Nephron (organoid): Measurements from ENCODE around the gene IL3.

Source experiments
- H3K27ac Mint-ChIP-seq, 3 experiments: 2 replicates each; pipeline ENCODE4 v1.8.0; 2020; ENCODE audit warnings: mixed read lengths in 3 of 3, mild to moderate bottlenecking in 2 of 3, moderate library complexity in 1 of 3
- H3K27me3 Mint-ChIP-seq: 2 replicates; pipeline ENCODE4 v1.8.0; 2021; ENCODE audit warnings: low read depth, mild to moderate bottlenecking, moderate library complexity, mixed read lengths
- H3K36me3 Mint-ChIP-seq: 2 replicates; pipeline ENCODE4 v1.8.0; 2020; ENCODE audit warnings: low read depth, mixed read lengths
- H3K4me1 Mint-ChIP-seq: 2 replicates; pipeline ENCODE4 v1.8.0; 2020; ENCODE audit warnings: mixed read lengths
- H3K4me3 Mint-ChIP-seq, 3 experiments: 2 replicates each; pipeline ENCODE4 v1.8.0; 2020; ENCODE audit warnings: mild to moderate bottlenecking in 3 of 3, mixed read lengths in 3 of 3, moderate library complexity in 2 of 3
- H3K9me3 Mint-ChIP-seq: 2 replicates; pipeline ENCODE4 v1.8.0; 2020; ENCODE audit warnings: mixed read lengths
- TF ChIP-seq, protein P1 (sequence below), 3 experiments: fragments of 200-600 bp; sonication (generic); IDR thresholded peaks; one replicate each; pipeline ENCODE4 v1.5.0; 2021; ENCODE audit warnings: antibody characterized with exemption in 3 of 3; ENCODE audit not compliant: unreplicated experiment in 3 of 3

Gene IL3

GRCh38 chr5:132066871-132067270 is 6.4 kb downstream of the IL3 start:
- Mint-ChIP-seq H3K36me3 (no peaks in the 10 kb centered on the region), H3K9me3 (no peaks in the 10 kb centered on the region), H3K27me3 (peaks cover 16% of the 10 kb centered on the region), H3K4me3 (no peak overlapping the region), H3K27ac (no peak overlapping the region), H3K4me1 (no peaks in the 10 kb centered on the region)
- TF ChIP-seq, protein P1, sequence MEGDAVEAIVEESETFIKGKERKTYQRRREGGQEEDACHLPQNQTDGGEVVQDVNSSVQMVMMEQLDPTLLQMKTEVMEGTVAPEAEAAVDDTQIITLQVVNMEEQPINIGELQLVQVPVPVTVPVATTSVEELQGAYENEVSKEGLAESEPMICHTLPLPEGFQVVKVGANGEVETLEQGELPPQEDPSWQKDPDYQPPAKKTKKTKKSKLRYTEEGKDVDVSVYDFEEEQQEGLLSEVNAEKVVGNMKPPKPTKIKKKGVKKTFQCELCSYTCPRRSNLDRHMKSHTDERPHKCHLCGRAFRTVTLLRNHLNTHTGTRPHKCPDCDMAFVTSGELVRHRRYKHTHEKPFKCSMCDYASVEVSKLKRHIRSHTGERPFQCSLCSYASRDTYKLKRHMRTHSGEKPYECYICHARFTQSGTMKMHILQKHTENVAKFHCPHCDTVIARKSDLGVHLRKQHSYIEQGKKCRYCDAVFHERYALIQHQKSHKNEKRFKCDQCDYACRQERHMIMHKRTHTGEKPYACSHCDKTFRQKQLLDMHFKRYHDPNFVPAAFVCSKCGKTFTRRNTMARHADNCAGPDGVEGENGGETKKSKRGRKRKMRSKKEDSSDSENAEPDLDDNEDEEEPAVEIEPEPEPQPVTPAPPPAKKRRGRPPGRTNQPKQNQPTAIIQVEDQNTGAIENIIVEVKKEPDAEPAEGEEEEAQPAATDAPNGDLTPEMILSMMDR (IDR thresholded peaks at IDR 0.05; ENCODE audit: unreplicated experiment in 3 of 3) = no peak

DNA sequence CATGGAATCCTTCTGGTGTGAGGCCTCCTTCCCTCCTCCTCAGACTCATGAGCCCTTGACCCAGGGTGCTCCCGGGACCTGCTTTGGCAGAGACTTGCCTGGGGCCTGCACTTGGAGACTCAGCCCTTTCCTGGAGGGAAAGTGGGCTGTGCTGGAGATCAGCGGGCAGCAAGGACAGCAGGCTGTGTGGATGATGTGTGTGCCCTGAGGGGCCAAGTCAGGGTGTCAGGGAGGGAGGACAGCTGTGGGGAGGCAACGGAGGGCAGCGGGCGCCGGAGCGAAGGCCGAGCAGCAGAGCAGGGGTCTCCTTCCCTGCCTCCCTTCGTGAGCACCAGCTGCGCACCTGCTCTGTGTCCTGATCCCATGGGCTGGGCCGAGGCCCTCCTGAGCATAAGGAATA is 7.0 kb downstream of the IL3 start:
- no peaks in the 10 kb centered on the region for H3K4me1 Mint-ChIP-seq
- H3K27me3 Mint-ChIP-seq = peaks cover 16% of the 10 kb centered on the region

DNA sequence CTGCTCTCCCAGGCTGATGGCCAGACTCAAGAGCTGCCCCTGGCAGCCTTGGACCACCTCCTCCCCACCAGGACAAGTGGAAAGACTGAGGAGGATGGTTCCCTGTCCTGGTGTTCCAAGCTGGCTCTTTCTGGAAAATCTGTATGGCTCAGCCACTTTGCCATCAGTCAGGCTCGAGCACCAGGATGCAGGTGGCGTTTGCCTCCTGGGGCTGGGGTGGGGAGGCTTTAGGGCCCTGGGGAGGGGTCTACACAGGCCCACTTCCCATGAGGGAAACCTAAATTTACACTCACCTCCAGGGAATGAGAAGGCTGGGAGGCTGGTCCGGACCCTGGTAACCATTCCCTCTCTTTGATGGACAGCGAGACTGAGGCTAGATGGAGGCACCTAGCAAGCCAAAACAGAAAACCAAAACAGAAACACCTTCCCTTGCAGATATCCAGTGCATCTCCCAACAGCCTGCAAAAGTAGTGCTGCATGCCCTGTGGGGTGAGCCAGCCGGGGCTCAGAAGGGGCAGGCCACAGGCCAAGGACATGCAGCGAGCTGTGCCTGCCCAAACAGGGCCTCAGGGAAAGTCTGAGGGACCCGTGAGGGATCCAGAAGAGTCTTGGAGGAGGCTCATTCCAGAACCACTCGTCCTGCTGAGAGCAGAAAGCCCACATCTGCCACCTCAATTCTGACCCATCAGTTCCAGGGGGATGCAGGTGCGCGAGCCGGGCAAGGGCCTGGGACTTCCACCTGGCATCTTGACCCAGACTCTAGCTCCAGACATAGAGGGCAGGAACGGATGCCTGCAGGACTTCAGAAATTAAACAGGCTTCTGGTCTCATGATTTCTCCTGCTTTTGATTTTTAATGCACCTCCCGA is 7.7 kb downstream of the IL3 start:
- Mint-ChIP-seq H3K4me1 (no peaks in the 10 kb centered on the region), H3K4me3 (no peak overlapping the region), H3K36me3 (no peaks in the 10 kb centered on the region), H3K9me3 (no peaks in the 10 kb centered on the region), H3K27me3 (peaks cover 16% of the 10 kb centered on the region), H3K27ac (no peak overlapping the region)
- TF ChIP-seq, protein P1 (IDR thresholded peaks at IDR 0.05; ENCODE audit: unreplicated experiment in 3 of 3) = no peak

More for the DNA sequence above, 7.0 kb downstream of the IL3 start:
- H3K9me3 Mint-ChIP-seq = no peaks in the 10 kb centered on the region
- H3K27ac Mint-ChIP-seq = no peak overlapping the region
- H3K4me3 Mint-ChIP-seq = no peak overlapping the region
- TF ChIP-seq, protein P1 (IDR thresholded peaks at IDR 0.05; ENCODE audit: unreplicated experiment in 3 of 3) = no peak
- H3K36me3 Mint-ChIP-seq = no peaks in the 10 kb centered on the region

DNA sequence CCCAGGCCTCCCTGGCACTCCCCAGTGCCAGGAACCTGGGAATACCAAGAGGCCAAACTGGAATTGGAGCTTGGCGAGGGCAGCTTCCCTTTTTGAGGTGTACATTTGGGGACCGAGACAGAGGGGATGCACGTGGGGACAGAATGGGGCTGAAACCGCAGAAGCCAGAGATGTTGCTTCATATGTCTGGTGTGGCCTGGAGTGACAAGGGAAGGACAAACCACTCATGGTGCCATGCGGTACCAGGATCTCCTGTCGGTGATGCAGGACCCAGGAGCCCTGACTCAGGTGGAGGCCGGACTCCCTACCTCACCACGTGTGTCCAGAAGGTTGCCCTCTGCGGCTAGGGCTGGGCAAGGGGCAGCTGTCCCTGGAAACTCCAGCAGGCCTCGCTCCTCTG is 9.1 kb downstream of the IL3 start:
- Mint-ChIP-seq H3K27ac (no peak overlapping the region), H3K4me3 (no peak overlapping the region), H3K4me1 (no peaks in the 10 kb centered on the region), H3K27me3 (peaks cover 7% of the 10 kb centered on the region), H3K36me3 (no peaks in the 10 kb centered on the region), H3K9me3 (no peaks in the 10 kb centered on the region)
- TF ChIP-seq, protein P1 (IDR thresholded peaks at IDR 0.05; ENCODE audit: unreplicated experiment in 3 of 3) = no peak

- no peaks in the 10 kb centered on the region for H3K4me1 Mint-ChIP-seq
- H3K36me3 Mint-ChIP-seq = no peaks in the 10 kb centered on the region
- TF ChIP-seq, protein P1 (IDR thresholded peaks at IDR 0.05; ENCODE audit: unreplicated experiment in 3 of 3) = no peak
- H3K27ac Mint-ChIP-seq = no peak overlapping the region
- no peak overlapping the region for H3K4me3 Mint-ChIP-seq
- H3K27me3 Mint-ChIP-seq = peaks cover 7% of the 10 kb centered on the region
- no peaks in the 10 kb centered on the region for H3K9me3 Mint-ChIP-seq
These were observed 9.5 kb downstream of the IL3 start for GRCh38 chr5:132069994-132070393.
